Heart left ventricle (tissue), 16 donors: ENCODE measurements around the gene BCR. TPM values are rescaled to one million over a fixed set of nuclear protein-coding genes. Genes with fewer than 3 reads are reported as not detected.

Source experiments
- ATAC-seq, 4 donors: fragments of 200-7000 bp; cut with Tn5 transposase; one replicate each; pipeline ENCODE4 v1.9.1; 2020 to 2022; ENCODE audit warnings: moderate library complexity in 4 of 4, mild to moderate bottlenecking in 3 of 4, moderate number of reproducible peaks in 1 of 4
- DNase-seq, 5 donors: peaks; one replicate each; pipeline ENCODE4 v3.0.0-alpha.2; 2020
- H3K27ac ChIP-seq, 12 donors: fragments of 200-600 bp; sonication (generic) in 4 of 12; one replicate each; pipeline versions ENCODE4 v1.5.0 to v1.8.0; 2016 to 2022; ENCODE audit warnings: mild to moderate bottlenecking in 2 of 12
- H3K27me3 ChIP-seq, 9 donors: fragments of 200-600 bp; sonication (generic) in 2 of 9; one replicate each; pipeline versions ENCODE4 v1.5.1 to v1.8.0; 2016 to 2022; ENCODE audit warnings: mild to moderate bottlenecking in 3 of 9
- H3K36me3 ChIP-seq, 9 donors: fragments of 200-600 bp; sonication (generic) in 2 of 9; one replicate each; pipeline versions ENCODE4 v1.5.0 to v1.8.0; 2018 to 2022; ENCODE audit warnings: mild to moderate bottlenecking in 2 of 9
- H3K4me1 ChIP-seq, 12 donors: fragments of 200-600 bp; sonication (generic) in 4 of 12; one replicate each; pipeline versions ENCODE4 v1.5.0 to v1.8.0; 2016 to 2022; ENCODE audit warnings: mild to moderate bottlenecking in 3 of 12
- H3K4me3 ChIP-seq, 12 donors: fragments of 200-600 bp; sonication (generic) in 4 of 12; one replicate each; pipeline versions ENCODE4 v1.5.0 to v1.8.0; 2017 to 2022; ENCODE audit warnings: mild to moderate bottlenecking in 9 of 12, moderate library complexity in 4 of 12
- H3K9me3 ChIP-seq, 12 donors: fragments of 200-600 bp; sonication (generic) in 4 of 12; one replicate each; pipeline versions ENCODE4 v1.5.0 to v1.8.0; 2016 to 2022; ENCODE audit warnings: mild to moderate bottlenecking in 1 of 12
- POLR2A ChIP-seq, 2 donors: fragments of 450-650 bp; IDR thresholded peaks; one replicate each; pipeline ENCODE4 v1.6.1; 2017; ENCODE audit warnings: antibody characterized with exemption in 2 of 2, mild to moderate bottlenecking in 2 of 2, moderate library complexity in 2 of 2
- WGBS, 4 donors: extraction: QIAGEN DNeasy Blood & Tissue Kit in 2 of 4; methylation state at CpG; one replicate each; pipeline versions ENCODE4 v1.1.5 to v1.1.7; 2013 to 2018; 5-methylcytosine and 5-hydroxymethylcytosine counted together
- intact Hi-C, 10 donors: fragments of 100-400 bp; cut with DNase I; formaldehyde crosslinking; loops; one replicate each; pipeline versions ENCODE4 v1.11.1 to v1.14.2; 2022
- polyA plus RNA-seq, 2 donors: library from polyadenylated mRNA; stranded (reverse); fragments of 200-250 nt; gene quantifications; one replicate each; pipeline ENCODE4 v1.2.3, GENCODE V29; 2013
- total RNA-seq, 9 donors: library from RNA; depleted of rRNA in 2 of 9; stranded (reverse); fragments of >200 nt in 2 of 9; fragmentation: NEBNext Ultra II Directional in 3 of 9; extraction: Animal tissue kit (Norgen Biotek cat#: 25700) in 3 of 9; gene quantifications; one replicate each; pipeline versions ENCODE4 v1.1.0 to v1.2.4, GENCODE V29; 2016 to 2023
- TF ChIP-seq, protein P1 (sequence below), 12 donors: fragments of 200-600 bp; sonication (generic) in 4 of 12; IDR thresholded peaks; one replicate each; pipeline versions ENCODE4 v1.5.0 to v1.8.0; 2018 to 2022; ENCODE audit warnings: antibody characterized with exemption in 12 of 12, mild to moderate bottlenecking in 5 of 12
- donor health status: ischemic (EF 13 %, LVEDD 7.1; RV severe dilation, severe dysfunction).
- donor health status: healthy with polysubstance abuse.
- donor health status: DM: no; HTN: yes; CAD: no.
- donor health status: DM: no; HTN: no; CAD: no.
- donor health status: ischemic (EF 25% LVEDD 6.9; RV normal size, moderate dysfunction).
- donor health status: ischemic (EF 25% LVEDD 5.7; RV mildly dilated, moderate dysfunction).
- donor health status: healthy.
- donor health status: DM: yes; HTN: yes; CAD: no.
- donor health status: ischemic (EF 35%, LVEDD 5.7; RV mildly dilated, moderate dysfunction).
- donor health status: nonischemic (EF 11% LVEDD 7.7; RV severe dilation, severe dysfunction).
- donor health status: DM: yes; HTN: yes; CAD: no.
- donor health status: PGD.
- donor health status: ischemic (EF 29% LVEDD 5.4; RV normal size, mild dysfunction).
- donor health status: nonischemic (EF 23%, LVEDD 6.1; RV moderate dilation, normal function).

BCR gene
- total and polyA plus RNA-seq, 11 donors: 12.6 to 51.1 (median 28.7) TPM

DNA sequence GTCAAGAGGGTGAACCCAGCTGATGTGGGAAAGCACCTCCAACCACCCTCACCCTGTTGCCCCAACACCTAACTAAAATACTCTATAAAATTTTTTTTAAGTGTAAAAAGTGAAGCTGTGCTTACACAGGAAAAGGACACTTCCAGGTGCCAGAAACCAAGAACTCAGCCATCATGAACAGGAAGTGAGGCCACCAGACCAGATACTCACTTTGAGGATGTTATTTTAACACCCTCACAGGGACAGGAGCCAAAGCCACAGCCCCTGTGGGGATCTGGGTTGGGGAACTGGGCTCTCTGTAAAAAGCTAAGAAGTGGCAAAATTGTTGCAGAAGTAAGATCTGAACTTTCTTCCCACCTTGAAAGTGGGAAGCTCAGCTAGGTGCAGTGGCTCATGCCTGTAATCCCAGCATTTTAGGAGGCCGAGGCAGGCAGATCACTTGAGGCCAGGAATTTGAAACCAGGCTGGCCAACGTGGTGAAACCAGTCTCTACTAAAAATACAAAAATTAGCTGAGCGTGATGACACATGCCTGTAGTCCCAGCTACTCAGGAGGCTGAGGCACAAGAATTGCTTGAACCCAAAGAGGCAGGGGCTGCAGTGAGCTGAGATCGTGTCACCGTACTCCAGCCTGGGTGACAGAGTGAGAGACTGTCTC is 42.3 kb upstream of the BCR start:
- Histone ChIP-seq H3K4me3 (no peak overlapping the region), H3K27ac (peak overlapping the region in 1 of 12 donors; percentile 61), H3K36me3 (no peaks in the 10 kb centered on the region), H3K9me3 (no peaks in the 10 kb centered on the region), H3K4me1 (peaks cover 0 to 34% (median 15%) of the 10 kb centered on the region in 12 donors), H3K27me3 (no peaks in the 10 kb centered on the region)
- DNase-seq (no peak), ATAC-seq (no peak)
- WGBS, 4 donors: 68 to 81% (median 74%) methylated on average over 5 of the region's 5 CpGs
- intact Hi-C loops: no loop called here
- TF ChIP-seq, protein P1, sequence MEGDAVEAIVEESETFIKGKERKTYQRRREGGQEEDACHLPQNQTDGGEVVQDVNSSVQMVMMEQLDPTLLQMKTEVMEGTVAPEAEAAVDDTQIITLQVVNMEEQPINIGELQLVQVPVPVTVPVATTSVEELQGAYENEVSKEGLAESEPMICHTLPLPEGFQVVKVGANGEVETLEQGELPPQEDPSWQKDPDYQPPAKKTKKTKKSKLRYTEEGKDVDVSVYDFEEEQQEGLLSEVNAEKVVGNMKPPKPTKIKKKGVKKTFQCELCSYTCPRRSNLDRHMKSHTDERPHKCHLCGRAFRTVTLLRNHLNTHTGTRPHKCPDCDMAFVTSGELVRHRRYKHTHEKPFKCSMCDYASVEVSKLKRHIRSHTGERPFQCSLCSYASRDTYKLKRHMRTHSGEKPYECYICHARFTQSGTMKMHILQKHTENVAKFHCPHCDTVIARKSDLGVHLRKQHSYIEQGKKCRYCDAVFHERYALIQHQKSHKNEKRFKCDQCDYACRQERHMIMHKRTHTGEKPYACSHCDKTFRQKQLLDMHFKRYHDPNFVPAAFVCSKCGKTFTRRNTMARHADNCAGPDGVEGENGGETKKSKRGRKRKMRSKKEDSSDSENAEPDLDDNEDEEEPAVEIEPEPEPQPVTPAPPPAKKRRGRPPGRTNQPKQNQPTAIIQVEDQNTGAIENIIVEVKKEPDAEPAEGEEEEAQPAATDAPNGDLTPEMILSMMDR (IDR thresholded peaks at IDR 0.05): no peak
- TF ChIP-seq POLR2A (IDR thresholded peaks at IDR 0.05): no peak

DNA sequence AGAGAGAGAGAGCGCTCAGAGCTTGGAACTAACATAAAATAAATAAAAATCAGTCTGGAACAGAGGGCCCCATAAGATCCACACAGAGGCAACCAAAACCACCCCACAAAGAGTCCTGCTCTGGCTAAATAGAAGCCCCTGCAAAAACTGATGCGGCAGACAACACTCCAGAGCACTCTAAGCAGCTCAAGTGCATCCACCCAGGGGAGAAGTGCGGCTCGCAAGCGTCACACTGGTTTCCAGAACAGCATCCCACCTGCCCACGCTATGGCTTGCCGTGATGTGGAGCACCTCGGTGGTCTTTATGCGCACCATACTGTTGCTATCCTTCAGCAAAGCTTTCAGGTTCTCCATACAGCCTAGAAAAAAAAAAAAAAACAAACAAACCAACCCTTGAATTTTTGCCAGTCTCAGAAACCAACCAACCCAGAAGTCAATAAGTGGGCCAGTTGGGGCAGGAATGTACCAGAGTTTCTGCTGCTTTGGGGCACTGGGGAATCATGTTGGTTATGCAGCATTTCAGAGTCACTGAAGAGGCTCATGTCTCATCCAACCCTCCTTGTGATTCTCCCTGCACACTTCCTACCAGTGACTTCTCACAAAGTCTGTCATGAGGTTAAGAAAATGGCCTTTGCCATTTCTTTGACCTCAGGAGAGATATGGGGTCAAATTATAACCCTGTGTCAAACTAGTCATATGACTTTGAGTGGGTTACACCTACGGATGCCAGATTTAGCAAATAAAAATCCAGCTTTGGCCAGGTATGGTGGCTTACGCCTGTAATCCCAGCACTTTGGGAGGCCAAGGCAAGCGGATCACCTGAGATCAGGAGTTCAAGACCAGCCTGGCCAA is 41.5 kb upstream of the BCR start:
- no peak for DNase-seq
- intact Hi-C loops: no loop called here
- Histone ChIP-seq H3K9me3 (no peaks in the 10 kb centered on the region), H3K27me3 (peaks cover 0 to 6% (median 0%) of the 10 kb centered on the region in 9 donors), H3K27ac (peak overlapping the region in 1 of 12 donors; percentile 61), H3K4me3 (no peak overlapping the region), H3K4me1 (peaks cover 0 to 36% (median 15%) of the 10 kb centered on the region in 12 donors), H3K36me3 (no peaks in the 10 kb centered on the region)
- TF ChIP-seq POLR2A (IDR thresholded peaks at IDR 0.05): no peak
- TF ChIP-seq, protein P1 (IDR thresholded peaks at IDR 0.05): no peak
- no peak for ATAC-seq
- 88 to 97% (median 95%) methylated on average over 12 of the region's 12 CpGs for WGBS, 4 donors

DNA sequence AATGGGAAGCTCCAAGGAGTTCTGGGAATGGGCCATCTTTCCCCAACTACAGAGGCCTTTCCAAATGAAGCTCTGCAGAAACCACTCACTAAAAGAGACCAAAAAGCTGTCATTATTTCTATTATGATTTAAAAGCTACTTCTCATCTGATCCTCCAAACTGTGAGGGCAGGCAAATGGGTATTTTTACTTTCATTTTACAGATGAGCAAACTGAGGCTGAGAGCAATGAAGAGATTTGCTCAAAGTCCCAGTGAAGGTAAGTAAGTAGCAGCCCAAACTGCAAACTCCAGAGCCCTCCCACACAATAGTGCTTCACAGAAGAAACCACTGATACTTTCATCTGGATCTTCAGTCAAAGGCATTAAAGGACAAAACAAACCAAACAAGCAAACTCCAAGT is 39.9 kb upstream of the BCR start:
- no peak for ATAC-seq
- intact Hi-C loops: no loop called here
- no peak overlapping the region for H3K27ac ChIP-seq
- H3K9me3 ChIP-seq: no peaks in the 10 kb centered on the region
- H3K4me3 ChIP-seq: no peak overlapping the region
- H3K27me3 ChIP-seq: peaks cover 0 to 13% (median 0%) of the 10 kb centered on the region in 9 donors
- H3K4me1 ChIP-seq: peaks cover 0 to 49% (median 22%) of the 10 kb centered on the region in 12 donors
- TF ChIP-seq POLR2A (IDR thresholded peaks at IDR 0.05): no peak
- TF ChIP-seq, protein P1 (IDR thresholded peaks at IDR 0.05): no peak
- no peaks in the 10 kb centered on the region for H3K36me3 ChIP-seq
- no peak for DNase-seq

DNA sequence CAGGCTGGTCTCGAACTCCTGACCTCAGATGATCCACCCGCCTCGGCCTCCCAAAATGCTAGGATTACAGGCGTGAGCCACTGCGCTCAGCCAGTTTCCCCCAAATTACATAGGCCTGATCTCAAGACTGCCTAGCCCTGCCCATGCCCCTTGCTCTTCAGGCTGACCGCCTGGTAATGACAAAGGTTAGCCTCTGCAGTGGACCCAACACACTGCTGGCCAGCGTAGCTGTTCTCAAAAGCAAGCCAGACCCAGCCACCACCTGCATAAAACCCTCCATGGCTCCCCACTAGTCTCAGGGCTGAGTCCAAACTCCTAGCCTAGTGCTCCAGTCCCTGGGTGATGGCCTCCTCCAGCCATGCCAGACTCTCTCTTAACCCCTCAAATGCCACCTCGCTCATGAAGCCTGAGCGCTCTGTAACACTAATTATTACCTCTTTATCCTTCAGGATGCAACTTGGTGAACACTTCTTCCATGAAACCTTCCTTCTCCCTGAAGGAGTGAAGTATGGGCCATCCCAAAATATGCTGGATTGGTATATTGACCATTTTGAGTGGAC is 37.7 kb upstream of the BCR start:
- DNase-seq (peak in 1 of 5 donors; percentile 17), ATAC-seq (no peak)
- Histone ChIP-seq H3K4me1 (peaks cover 0 to 50% (median 26%) of the 10 kb centered on the region in 12 donors), H3K9me3 (no peaks in the 10 kb centered on the region), H3K4me3 (peak overlapping the region in 7 of 12 donors; percentile 31 to 50 (median 37)), H3K27ac (peak overlapping the region in 1 of 12 donors; percentile 70), H3K36me3 (no peaks in the 10 kb centered on the region), H3K27me3 (peaks cover 0 to 13% (median 0%) of the 10 kb centered on the region in 9 donors)
- intact Hi-C loops: no loop called here
- 80 to 89% (median 87%) methylated on average over 8 to 9 of the region's 9 CpGs for WGBS, 4 donors
- TF ChIP-seq POLR2A (IDR thresholded peaks at IDR 0.05): no peak
- TF ChIP-seq, protein P1 (IDR thresholded peaks at IDR 0.05): no peak
